H9 (cell line): ENCODE measurements around the gene ACER3. TPM values are rescaled to one million over a fixed set of nuclear protein-coding genes. Genes with fewer than 3 reads are reported as not detected.

Source experiments
- DNase-seq: peaks from one replicate; pipeline ENCODE4 v3.0.0-alpha.2; 2017
- H2AFZ ChIP-seq: one replicate; pipeline ENCODE4 v1.6.1; 2013; ENCODE audit warnings: mild to moderate bottlenecking, low read length, control low read depth, moderate library complexity
- H2AK5ac ChIP-seq: 2 replicates; pipeline ENCODE4 v1.6.1; 2013; ENCODE audit warnings: low read length, control low read depth, mixed read lengths; ENCODE audit not compliant: insufficient read length
- H2BK120ac ChIP-seq: one replicate; pipeline ENCODE4 v1.6.1; 2013; ENCODE audit warnings: low read depth, mild to moderate bottlenecking, low read length, control low read depth, inconsistent platforms; ENCODE audit not compliant: poor library complexity, severe bottlenecking
- H2BK12ac ChIP-seq: 2 replicates; pipeline ENCODE4 v1.6.1; 2013; ENCODE audit warnings: low read length, control low read depth, mixed read lengths, low read depth; ENCODE audit not compliant: insufficient read length
- H2BK15ac ChIP-seq: 2 replicates; pipeline ENCODE4 v1.6.1; 2013; ENCODE audit warnings: low read depth, low read length, control low read depth
- H2BK20ac ChIP-seq: one replicate; pipeline ENCODE4 v1.6.1; 2013; ENCODE audit warnings: low read depth, mild to moderate bottlenecking, low read length, control low read depth, inconsistent platforms; ENCODE audit not compliant: poor library complexity, severe bottlenecking
- H2BK5ac ChIP-seq: 2 replicates; pipeline ENCODE4 v1.6.1; 2013; ENCODE audit warnings: low read length, control low read depth, mixed read lengths; ENCODE audit not compliant: insufficient read length
- H3K14ac ChIP-seq: 2 replicates; pipeline ENCODE4 v1.6.1; 2013; ENCODE audit warnings: low read length, control low read depth; ENCODE audit not compliant: insufficient read depth
- H3K18ac ChIP-seq: 2 replicates; pipeline ENCODE4 v1.6.1; 2013; ENCODE audit warnings: low read depth, mild to moderate bottlenecking, mixed read lengths, low read length, control low read depth; ENCODE audit not compliant: insufficient read length
- H3K23ac ChIP-seq: 2 replicates; pipeline ENCODE4 v1.6.1; 2013; ENCODE audit warnings: low read length, control low read depth, mixed read lengths, low read depth; ENCODE audit not compliant: insufficient read length
- H3K23me2 ChIP-seq: 2 replicates; pipeline ENCODE4 v1.6.1; 2013; ENCODE audit warnings: low read depth, mild to moderate bottlenecking, mixed read lengths, low read length, control low read depth; ENCODE audit not compliant: insufficient read length, poor library complexity, severe bottlenecking
- H3K27ac ChIP-seq: 2 replicates; pipeline ENCODE4 v1.5.1; 2013; ENCODE audit warnings: low read length, control low read depth, mixed read lengths, low read depth; ENCODE audit not compliant: insufficient read length
- H3K27me3 ChIP-seq: 2 replicates; pipeline ENCODE4 v1.6.1; 2013; ENCODE audit warnings: low read length, control low read depth, inconsistent platforms; ENCODE audit not compliant: insufficient read depth
- H3K4ac ChIP-seq: 2 replicates; pipeline ENCODE4 v1.6.1; 2013; ENCODE audit warnings: low read depth, mild to moderate bottlenecking, control low read depth, inconsistent platforms, low read length, moderate library complexity
- H3K4me1 ChIP-seq: 2 replicates; pipeline ENCODE4 v1.6.1; 2013; ENCODE audit warnings: low read length, control low read depth, inconsistent platforms; ENCODE audit not compliant: insufficient read depth
- H3K4me2 ChIP-seq: 2 replicates; pipeline ENCODE4 v1.6.1; 2013; ENCODE audit warnings: low read length, control low read depth, mixed read lengths; ENCODE audit not compliant: insufficient read length, insufficient read depth
- H3K56ac ChIP-seq: 2 replicates; pipeline ENCODE4 v1.6.1; 2013; ENCODE audit warnings: low read depth, mild to moderate bottlenecking, mixed read lengths, low read length, control low read depth; ENCODE audit not compliant: insufficient read length
- H3K79me1 ChIP-seq: 2 replicates; pipeline ENCODE4 v1.6.1; 2013; ENCODE audit warnings: low read depth, mild to moderate bottlenecking, moderate library complexity, low read length, control low read depth, inconsistent platforms; ENCODE audit not compliant: insufficient read depth, poor library complexity, severe bottlenecking
- H3K79me2 ChIP-seq: 2 replicates; pipeline ENCODE4 v1.6.1; 2013; ENCODE audit warnings: low read length, control low read depth, inconsistent platforms; ENCODE audit not compliant: insufficient read depth
- H3K9ac ChIP-seq: 2 replicates; pipeline ENCODE4 v1.6.1; 2013; ENCODE audit warnings: low read length, control low read depth, mixed read lengths; ENCODE audit not compliant: insufficient read length; ENCODE audit errors: extremely low read depth
- H3K9me3 ChIP-seq: one replicate; pipeline ENCODE4 v1.6.1; 2013; ENCODE audit warnings: low read depth, low read length, inconsistent platforms; ENCODE audit not compliant: control insufficient read depth
- H3T11ph ChIP-seq: one replicate; pipeline ENCODE4 v1.6.1; 2013; ENCODE audit warnings: mild to moderate bottlenecking, low read length, control low read depth, inconsistent platforms
- H4K20me1 ChIP-seq: one replicate; pipeline ENCODE4 v1.6.1; 2013; ENCODE audit not compliant: control insufficient read depth, insufficient read length, insufficient read depth
- H4K5ac ChIP-seq: 2 replicates; pipeline ENCODE4 v1.6.1; 2013; ENCODE audit warnings: low read depth, mild to moderate bottlenecking, mixed read lengths, low read length, control low read depth; ENCODE audit not compliant: insufficient read length
- H4K8ac ChIP-seq: replicated peaks from 2 replicates; pipeline ENCODE4 v1.6.1; 2013; ENCODE audit warnings: low read length, control low read depth, mixed read lengths, low read depth; ENCODE audit not compliant: insufficient read length
- H4K91ac ChIP-seq: 2 replicates; pipeline ENCODE4 v1.6.1; 2013; ENCODE audit warnings: low read depth, mild to moderate bottlenecking, moderate library complexity, mixed read lengths, low read length, control low read depth; ENCODE audit not compliant: insufficient read length
- H3K27ac Mint-ChIP-seq, 3 experiments: 2 replicates in 2 of 3; 3 replicates in 1 of 3; pipeline ENCODE4 v1.8.0; 2020 to 2021; ENCODE audit warnings: mixed read lengths in 3 of 3, mild to moderate bottlenecking in 1 of 3, moderate library complexity in 1 of 3
- H3K27me3 Mint-ChIP-seq: 2 replicates; pipeline ENCODE4 v1.8.0; 2021; ENCODE audit warnings: low read depth, mild to moderate bottlenecking, moderate library complexity, mixed read lengths
- H3K36me3 Mint-ChIP-seq, 3 experiments: 2 replicates in 2 of 3; 3 replicates in 1 of 3; pipeline ENCODE4 v1.8.0; 2020 to 2021; ENCODE audit warnings: low read depth in 3 of 3, mixed read lengths in 3 of 3; ENCODE audit not compliant: insufficient read depth in 1 of 3
- H3K4me1 Mint-ChIP-seq, 2 experiments: 2 replicates each; pipeline ENCODE4 v1.8.0; 2020; ENCODE audit warnings: mixed read lengths in 2 of 2
- H3K4me3 Mint-ChIP-seq, 2 experiments: 2 replicates in 1 of 2; 3 replicates in 1 of 2; pipeline ENCODE4 v1.8.0; 2020 to 2021; ENCODE audit warnings: mild to moderate bottlenecking in 2 of 2, mixed read lengths in 2 of 2, moderate library complexity in 1 of 2
- H3K9me3 Mint-ChIP-seq, 2 experiments: 2 replicates in 1 of 2; 3 replicates in 1 of 2; pipeline ENCODE4 v1.8.0; 2020; ENCODE audit warnings: mild to moderate bottlenecking in 2 of 2, mixed read lengths in 2 of 2, moderate library complexity in 1 of 2
- CTCF ChIP-seq: fragments of 200-600 bp; sonication (generic); conservative IDR thresholded peaks from 3 replicates; pipeline ENCODE4 v1.8.0; 2021; ENCODE audit warnings: antibody characterized with exemption, mild to moderate bottlenecking
- WGBS: extraction: QIAGEN DNeasy Blood & Tissue Kit; methylation state at CpG from one replicate; pipeline ENCODE4 v1.1.7; 2013; ENCODE audit warnings: missing lambda C conversion rate, low lambda C conversion rate, mixed read lengths; ENCODE audit not compliant: insufficient read length; ENCODE audit errors: extremely low coverage; 5-methylcytosine and 5-hydroxymethylcytosine counted together
- total RNA-seq: library from RNA; stranded (reverse); gene quantifications from 2 replicates; pipeline ENCODE4 v1.2.1, GENCODE V29; 2021

Gene ACER3
- total RNA-seq, 1 experiment from 2014 or later = 14.7 TPM

- no peaks in the 10 kb centered on the region for H4K20me1 ChIP-seq
- no peak overlapping the region for H3K14ac ChIP-seq
- no peak for TF ChIP-seq CTCF
- H3T11ph ChIP-seq = no peak overlapping the region
- no peak overlapping the region for H3K56ac ChIP-seq
- H2AFZ ChIP-seq = no peak overlapping the region
- H3K4ac ChIP-seq = no peak overlapping the region
- H3K36me3 Mint-ChIP-seq = peaks cover 4 to 10% (median 10%) of the 10 kb centered on the region in 3 experiments; a peak in 5 of 7 replicates
- no peak overlapping the region for H2BK12ac ChIP-seq
- no peak overlapping the region for H2BK15ac ChIP-seq
- no peak overlapping the region for H2BK120ac ChIP-seq
- no peak overlapping the region for H3K4me2 ChIP-seq
- H2BK20ac ChIP-seq = no peak overlapping the region
- no peak overlapping the region for H4K91ac ChIP-seq
- no peaks in the 10 kb centered on the region for H3K79me2 ChIP-seq
- H3K27ac ChIP-seq = no peak overlapping the region
- H3K27me3 Mint-ChIP-seq = no peaks in the 10 kb centered on the region
- no peak overlapping the region for H4K5ac ChIP-seq
- H3K18ac ChIP-seq = no peak overlapping the region
- no peak overlapping the region for H2AK5ac ChIP-seq
- H3K4me1 ChIP-seq = no peaks in the 10 kb centered on the region
- H3K23ac ChIP-seq = no peak overlapping the region
- WGBS = no CpG with 5 or more reads among the region's 5 CpGs
- no peak overlapping the region for H3K9ac ChIP-seq
- H3K27ac Mint-ChIP-seq = no peak overlapping the region; a peak in 1 of 7 replicates
- H3K27me3 ChIP-seq = no peaks in the 10 kb centered on the region
- H2BK5ac ChIP-seq = no peak overlapping the region
- H3K23me2 ChIP-seq = no peaks in the 10 kb centered on the region
- no peak overlapping the region for H3K4me3 Mint-ChIP-seq
- no peak overlapping the region for H4K8ac ChIP-seq
- no peaks in the 10 kb centered on the region; a peak in 1 of 5 replicates for H3K9me3 Mint-ChIP-seq
- H3K4me1 Mint-ChIP-seq = 0 out of 4 replicates have a peak, but pooled peaks cover 0 to 3% of the 10 kb centered on the region in 2 experiments
- no peaks in the 10 kb centered on the region for H3K9me3 ChIP-seq
- DNase-seq = no peak
- no peaks in the 10 kb centered on the region for H3K79me1 ChIP-seq
Measured at GRCh38 chr11:76927160-76927559, 66.4 kb downstream of the ACER3 start.
